Omental fat pad (tissue), 4 donors: Measurements from ENCODE around the gene MAP3K13. TPM values are rescaled to one million over a fixed set of nuclear protein-coding genes. Genes with fewer than 3 reads are reported as not detected.
"Not testable (repeated sequence)": the region's sequence is repeated elsewhere in the genome, so short reads cannot be mapped to it uniquely, and the experiment has no call there.

Experiments used
- ATAC-seq: fragments of 150-250 bp; one replicate; pipeline ENCODE4 v1.9.1; 2016; ENCODE audit warnings: mild to moderate bottlenecking, moderate library complexity; ENCODE audit not compliant: low FRiP score
- DNase-seq: peaks from one replicate; pipeline ENCODE4 v3.0.0-alpha.2; 2019; ENCODE audit warnings: low spot score
- total RNA-seq, 4 donors: library from RNA; depleted of rRNA; stranded (reverse); fragments of >200 nt; gene quantifications; one replicate each; pipeline ENCODE4 v1.1.0, GENCODE V29; 2016
- TF ChIP-seq, protein P1 (sequence below), 3 donors: fragments of 450-650 bp; IDR thresholded peaks; one replicate each; pipeline ENCODE4 v1.5.1; 2016 to 2017; ENCODE audit warnings: antibody characterized with exemption in 3 of 3, mild to moderate bottlenecking in 3 of 3, moderate library complexity in 2 of 3

The MAP3K13 gene
- total RNA-seq, 4 donors from 2014 or later: 12.4 to 17.8 (median 16.3) TPM

DNA sequence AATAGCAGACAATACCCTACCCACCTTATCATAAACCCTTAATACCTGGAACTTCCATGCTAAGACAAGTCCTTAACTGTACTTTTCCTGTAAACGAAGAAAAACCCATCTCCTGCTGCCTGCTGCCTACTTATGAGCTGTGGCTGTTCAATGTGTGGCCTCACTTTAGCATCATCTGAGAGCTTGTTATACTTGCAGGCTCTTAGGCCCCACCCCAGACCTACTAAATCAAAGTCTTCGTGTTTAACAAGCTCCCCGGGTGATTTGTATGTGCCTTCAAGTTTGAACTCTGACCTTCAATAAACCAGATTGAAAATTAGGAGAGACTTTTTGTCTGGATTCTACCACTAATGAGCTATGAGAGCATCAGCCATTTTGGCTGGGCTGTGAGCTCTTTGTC is 106.6 kb downstream of the MAP3K13 start:
- ATAC-seq: no peak
- no peak for DNase-seq
- TF ChIP-seq, protein P1, sequence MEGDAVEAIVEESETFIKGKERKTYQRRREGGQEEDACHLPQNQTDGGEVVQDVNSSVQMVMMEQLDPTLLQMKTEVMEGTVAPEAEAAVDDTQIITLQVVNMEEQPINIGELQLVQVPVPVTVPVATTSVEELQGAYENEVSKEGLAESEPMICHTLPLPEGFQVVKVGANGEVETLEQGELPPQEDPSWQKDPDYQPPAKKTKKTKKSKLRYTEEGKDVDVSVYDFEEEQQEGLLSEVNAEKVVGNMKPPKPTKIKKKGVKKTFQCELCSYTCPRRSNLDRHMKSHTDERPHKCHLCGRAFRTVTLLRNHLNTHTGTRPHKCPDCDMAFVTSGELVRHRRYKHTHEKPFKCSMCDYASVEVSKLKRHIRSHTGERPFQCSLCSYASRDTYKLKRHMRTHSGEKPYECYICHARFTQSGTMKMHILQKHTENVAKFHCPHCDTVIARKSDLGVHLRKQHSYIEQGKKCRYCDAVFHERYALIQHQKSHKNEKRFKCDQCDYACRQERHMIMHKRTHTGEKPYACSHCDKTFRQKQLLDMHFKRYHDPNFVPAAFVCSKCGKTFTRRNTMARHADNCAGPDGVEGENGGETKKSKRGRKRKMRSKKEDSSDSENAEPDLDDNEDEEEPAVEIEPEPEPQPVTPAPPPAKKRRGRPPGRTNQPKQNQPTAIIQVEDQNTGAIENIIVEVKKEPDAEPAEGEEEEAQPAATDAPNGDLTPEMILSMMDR (IDR thresholded peaks at IDR 0.05): no peak

DNA sequence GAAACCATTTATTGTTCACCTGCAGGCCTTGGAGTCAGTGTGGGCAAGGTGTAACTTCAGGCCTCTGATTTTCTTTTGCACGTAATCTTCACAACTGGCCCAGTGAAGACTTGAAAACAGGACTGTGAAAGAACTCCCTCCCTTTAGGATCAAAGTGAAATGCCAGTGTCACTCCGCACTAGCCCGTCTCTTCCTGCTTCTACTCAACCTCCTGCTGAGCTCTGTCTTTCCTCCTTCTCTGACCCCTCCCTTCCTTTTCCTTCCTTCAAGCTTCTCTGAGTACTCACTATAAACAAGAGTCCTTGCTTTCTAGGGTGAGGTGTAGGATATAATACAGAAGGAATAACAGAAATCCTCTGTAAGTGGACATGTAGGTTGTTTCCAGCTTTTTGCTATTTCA is 107.4 kb downstream of the MAP3K13 start:
- ATAC-seq (no peak), DNase-seq (no peak)
- TF ChIP-seq, protein P1 (IDR thresholded peaks at IDR 0.05): no peak

DNA sequence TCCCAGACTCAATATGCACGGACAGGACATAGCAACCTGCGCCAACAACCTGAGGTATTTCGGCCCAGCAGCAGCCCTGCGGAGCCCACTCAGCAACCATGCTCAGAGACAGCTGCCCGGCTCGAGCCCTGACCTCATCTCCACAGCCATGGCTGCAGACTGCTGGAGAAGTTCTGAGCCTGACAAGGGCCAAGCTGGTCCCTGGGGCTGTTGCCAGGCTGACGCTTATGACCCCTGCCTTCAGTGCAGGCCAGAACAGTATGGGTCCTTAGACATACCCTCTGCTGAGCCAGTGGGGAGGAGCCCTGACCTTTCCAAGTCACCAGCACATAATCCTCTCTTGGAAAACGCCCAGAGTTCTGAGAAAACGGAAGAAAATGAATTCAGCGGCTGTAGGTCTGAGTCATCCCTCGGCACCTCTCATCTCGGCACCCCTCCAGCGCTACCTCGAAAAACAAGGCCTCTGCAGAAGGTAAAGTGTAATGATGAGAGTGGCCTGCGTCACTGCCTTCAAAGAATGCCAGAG is 110.4 kb downstream of the MAP3K13 start:
- TF ChIP-seq, protein P1 (IDR thresholded peaks at IDR 0.05): no peak
- DNase-seq (no peak), ATAC-seq (no peak)

DNA sequence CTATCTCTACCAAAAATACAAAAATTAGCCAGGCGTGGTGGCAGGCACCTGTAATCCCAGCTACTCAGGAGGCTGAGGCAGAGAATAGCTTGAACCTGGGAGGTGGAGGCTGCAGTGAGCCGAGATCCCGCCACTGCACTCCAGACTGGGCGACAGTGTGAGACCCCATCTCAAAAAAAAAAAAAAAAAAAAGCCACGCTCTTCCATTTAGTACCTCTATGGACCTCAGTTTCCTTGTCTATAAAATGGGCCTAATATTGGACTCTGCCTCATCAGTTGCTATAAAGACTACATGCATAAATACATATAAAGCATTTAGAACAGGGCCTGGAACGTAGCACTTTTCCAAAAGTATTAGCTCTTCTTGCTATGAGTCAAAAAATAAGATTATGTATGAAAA is 112.0 kb downstream of the MAP3K13 start:
- ATAC-seq, DNase-seq: not testable (repeated sequence)

DNA sequence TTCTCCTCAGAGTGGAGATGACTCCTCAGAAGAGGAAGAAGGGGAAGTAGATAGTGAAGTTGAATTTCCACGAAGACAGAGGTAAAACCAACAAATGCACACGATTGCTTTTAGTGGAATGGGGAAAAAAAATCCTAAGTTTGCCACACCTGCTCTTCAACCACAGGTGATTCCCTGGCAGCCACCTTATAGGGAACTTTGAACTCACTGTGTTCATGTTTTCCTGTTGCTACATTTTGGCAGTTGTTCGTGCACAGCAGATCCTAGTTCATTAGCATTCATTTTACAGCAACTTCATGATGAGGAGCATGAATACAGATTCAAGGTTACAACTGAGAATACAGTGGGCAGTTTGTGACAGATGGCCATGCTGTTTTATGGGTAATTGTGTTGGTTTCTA is 114.4 kb downstream of the MAP3K13 start:
- ATAC-seq (no peak), DNase-seq (no peak)
- TF ChIP-seq, protein P1 (IDR thresholded peaks at IDR 0.05): no peak

DNA sequence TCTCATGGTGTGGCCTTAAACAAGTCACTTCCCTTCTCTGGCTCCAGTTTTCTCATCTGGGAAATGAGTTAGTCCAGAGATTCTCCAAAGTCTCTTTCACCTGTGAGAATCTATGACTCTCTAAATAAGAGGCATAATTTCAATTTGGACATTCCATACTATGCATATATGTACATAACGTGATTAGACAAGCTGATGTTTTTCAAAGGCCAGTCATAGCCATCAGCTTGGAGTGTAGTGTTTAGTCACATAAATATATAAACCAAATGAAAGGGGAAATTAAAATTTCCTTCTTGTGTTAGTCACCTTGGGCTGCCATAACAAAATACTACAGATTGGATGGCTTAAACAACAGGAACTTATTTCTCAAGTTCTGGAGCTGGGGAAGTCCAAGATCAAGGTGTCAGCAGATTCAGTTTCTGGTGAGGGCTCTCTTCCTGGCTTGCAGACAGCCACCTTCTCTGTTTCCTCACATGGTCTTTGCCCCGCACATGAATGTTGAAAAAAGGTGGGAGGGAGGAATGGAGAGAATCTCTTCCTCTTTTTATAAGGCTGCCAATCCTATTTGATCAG is 116.5 kb downstream of the MAP3K13 start:
- no peak for DNase-seq
- ATAC-seq: no peak
- TF ChIP-seq, protein P1 (IDR thresholded peaks at IDR 0.05): no peak

DNA sequence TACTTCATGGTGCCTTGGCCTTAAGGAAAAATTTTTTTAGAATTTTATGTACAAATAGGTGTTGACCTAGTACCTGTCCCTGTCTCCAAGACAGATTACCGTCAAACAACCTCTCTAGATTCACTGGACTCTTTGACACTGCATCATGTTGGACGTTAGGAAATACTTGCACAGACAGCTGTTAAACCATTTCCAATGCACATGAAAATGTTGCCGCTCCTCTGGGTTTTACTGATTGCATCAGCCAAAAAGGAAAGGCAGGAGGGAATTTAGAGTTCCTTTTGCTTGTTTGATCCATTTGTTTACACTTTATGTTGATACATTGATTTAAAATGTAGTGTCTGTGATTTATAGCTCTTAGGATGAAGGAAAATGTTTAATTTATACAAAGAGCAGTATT is 121.4 kb downstream of the MAP3K13 start:
- no peak for ATAC-seq
- DNase-seq: no peak
- TF ChIP-seq, protein P1 (IDR thresholded peaks at IDR 0.05): no peak
